ENCODE measurements around the gene LRRC3. TPM values are rescaled to one million over a fixed set of nuclear protein-coding genes. Genes with fewer than 3 reads are reported as not detected.

Gene LRRC3
- total and polyA plus RNA-seq, 2 donors (not counting 3 experiments of a cell fraction or from before 2014, with no cell fraction given) = 4.8 to 4.9 TPM

DNA sequence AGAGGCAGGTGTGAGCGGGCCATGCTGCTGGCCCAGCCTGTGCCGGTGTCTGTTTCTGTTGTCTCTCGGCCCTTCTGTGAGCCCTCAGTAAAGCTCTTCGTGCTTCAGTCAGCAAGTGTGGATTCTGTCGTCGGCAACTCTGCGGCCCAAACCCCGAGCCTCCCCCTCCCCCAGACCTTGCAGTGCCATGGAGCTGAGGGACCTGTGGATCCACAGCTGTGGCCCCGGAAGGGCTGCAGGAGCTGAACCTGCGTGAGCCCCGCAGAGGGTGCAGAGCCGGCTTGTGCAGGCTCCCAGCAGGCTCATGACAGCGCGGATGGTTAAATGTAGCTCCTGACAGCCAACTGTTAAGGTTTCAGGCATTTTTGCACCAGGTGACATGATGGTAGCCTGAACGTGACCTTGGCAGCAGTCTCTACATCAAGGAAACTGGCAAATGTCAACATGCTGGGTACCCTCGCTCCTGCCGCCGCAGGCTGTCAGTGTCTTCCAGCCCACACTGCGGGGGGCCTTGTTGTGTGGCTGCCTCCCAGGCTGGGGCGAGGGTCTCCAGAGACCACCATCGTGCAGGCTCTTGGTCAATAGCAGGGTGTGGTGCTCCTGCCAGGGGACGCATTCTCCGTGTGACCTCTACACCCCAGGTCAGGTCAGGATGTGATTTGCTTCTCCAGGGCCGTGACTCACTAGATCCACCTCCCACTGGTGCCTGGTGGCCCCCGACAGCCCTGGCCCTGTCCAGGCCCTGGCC, 7.0 kb downstream of the LRRC3 start:
- Histone ChIP-seq H3K27me3 (ENCODE audit: control insufficient read depth in 2 of 2, insufficient read depth in 2 of 2, low read length in 2 of 2) (no peaks in the 10 kb centered on the region), H3K9ac (replicated peaks; ENCODE audit: extremely low read depth, insufficient read depth, low read length) (no peak overlapping the region), H3K9me1 (replicated peaks; ENCODE audit: control insufficient read depth, extremely low read depth, insufficient read depth, low read length) (no peaks in the 10 kb centered on the region), H3K36me3 (ENCODE audit: control insufficient read depth in 2 of 2, extremely low read depth in 1 of 2, insufficient read depth in 2 of 2, low read length in 2 of 2) (no peaks in the 10 kb centered on the region), H2AFZ (ENCODE audit: low read depth, low read length) (no peak overlapping the region), H4K20me1 (replicated peaks; ENCODE audit: control insufficient read depth, extremely low read depth, insufficient read depth, low read length) (no peaks in the 10 kb centered on the region), H3K4me3 (replicated peaks in 1 of 3; ENCODE audit: insufficient read depth in 1 of 3, low read depth in 1 of 3, low read length in 3 of 3) (no peak overlapping the region), H3K4me2 (ENCODE audit: insufficient read depth, low read length) (no peak overlapping the region), H3K9me3 (replicated peaks; ENCODE audit: control insufficient read depth, insufficient read depth, low read length) (no peaks in the 10 kb centered on the region), H3K4me1 (ENCODE audit: control insufficient read depth, extremely low read depth, insufficient read depth, low read length) (no peaks in the 10 kb centered on the region), H3K79me2 (ENCODE audit: control insufficient read depth, insufficient read depth, low read length) (no peaks in the 10 kb centered on the region), H3K27ac (ENCODE audit: insufficient read depth, low read depth, low read length) (no peak overlapping the region)
- FAIRE-seq (no peak), DNase-seq (ENCODE audit: low read depth, low spot score) (no peak)
- ChIA-PET POLR2A (no interaction called here), CTCF (interaction anchor here (0.9 to 1.1 kb wide), 3 partner anchors 11 to 331 kb away, joined by 3 to 7 read pairs (median 4); no protein-coding TSS in a partner anchor)
- intact Hi-C loops (cut with micrococcal nuclease) = no loop called here
- BruUV-seq (replicated peaks) = no TSS peak
- TF ChIP-seq EZH2 (IDR thresholded peaks at IDR 0.05; ENCODE audit: borderline replicate concordance, low read depth, low read length, severe bottlenecking) (no peak), FOS (IDR thresholded peaks at IDR 0.05; ENCODE audit: borderline replicate concordance, insufficient read depth, low read length) (no peak), POLR2AphosphoS5 (IDR thresholded peaks at IDR 0.05; ENCODE audit: insufficient read depth, low read depth, low read length) (no peak), JUN (IDR thresholded peaks at IDR 0.05; ENCODE audit: borderline replicate concordance, insufficient read depth, insufficient read length, low read depth) (no peak), MYC (IDR thresholded peaks at IDR 0.05; ENCODE audit: low read depth, low read length) (no peak), GATA2 (IDR thresholded peaks at IDR 0.05; ENCODE audit: insufficient read depth, insufficient read length, low read depth, low read length) (no peak)
- TF ChIP-seq, protein P1, sequence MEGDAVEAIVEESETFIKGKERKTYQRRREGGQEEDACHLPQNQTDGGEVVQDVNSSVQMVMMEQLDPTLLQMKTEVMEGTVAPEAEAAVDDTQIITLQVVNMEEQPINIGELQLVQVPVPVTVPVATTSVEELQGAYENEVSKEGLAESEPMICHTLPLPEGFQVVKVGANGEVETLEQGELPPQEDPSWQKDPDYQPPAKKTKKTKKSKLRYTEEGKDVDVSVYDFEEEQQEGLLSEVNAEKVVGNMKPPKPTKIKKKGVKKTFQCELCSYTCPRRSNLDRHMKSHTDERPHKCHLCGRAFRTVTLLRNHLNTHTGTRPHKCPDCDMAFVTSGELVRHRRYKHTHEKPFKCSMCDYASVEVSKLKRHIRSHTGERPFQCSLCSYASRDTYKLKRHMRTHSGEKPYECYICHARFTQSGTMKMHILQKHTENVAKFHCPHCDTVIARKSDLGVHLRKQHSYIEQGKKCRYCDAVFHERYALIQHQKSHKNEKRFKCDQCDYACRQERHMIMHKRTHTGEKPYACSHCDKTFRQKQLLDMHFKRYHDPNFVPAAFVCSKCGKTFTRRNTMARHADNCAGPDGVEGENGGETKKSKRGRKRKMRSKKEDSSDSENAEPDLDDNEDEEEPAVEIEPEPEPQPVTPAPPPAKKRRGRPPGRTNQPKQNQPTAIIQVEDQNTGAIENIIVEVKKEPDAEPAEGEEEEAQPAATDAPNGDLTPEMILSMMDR (IDR thresholded peaks at IDR 0.05; ENCODE audit: extremely low read depth in 1 of 2, insufficient read depth in 1 of 2, low read depth in 1 of 2, low read length in 2 of 2) = no peak
- TF ChIP-seq, protein P2, sequence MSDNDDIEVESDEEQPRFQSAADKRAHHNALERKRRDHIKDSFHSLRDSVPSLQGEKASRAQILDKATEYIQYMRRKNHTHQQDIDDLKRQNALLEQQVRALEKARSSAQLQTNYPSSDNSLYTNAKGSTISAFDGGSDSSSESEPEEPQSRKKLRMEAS (IDR thresholded peaks at IDR 0.05; ENCODE audit: insufficient read depth, insufficient read length) = no peak
- dilution Hi-C loops (cut with MboI; ENCODE audit: extremely low pct_ligation_motif_present, low sequenced_read_pairs) = no loop called here

All from endothelial cell of umbilical vein (primary cell).